HG02623 (cell line): ENCODE results near the gene ATP2B2.
"Not testable (repeated sequence)": the region's sequence is repeated elsewhere in the genome, so short reads cannot be mapped to it uniquely, and the experiment has no call there.

ENCODE experiments used
- ATAC-seq: cut with Tn5 transposase; IDR thresholded peaks from one replicate; pipeline ENCODE4 v1.9.1; 2021; ENCODE audit warnings: moderate library complexity; ENCODE audit not compliant: unreplicated experiment

The ATP2B2 gene

GRCh38 chr3:10505050-10505790 lies at the start of gene ATP2B2:
Gene ATP2B2, minus strand, starts transcription at chr3:10505586. Its CDS starts 56,043 bp downstream, at chr3:10449543.
- ATAC-seq, result no peak

GRCh38 chr3:10554746-10555145 lies 49.4 kb upstream of the ATP2B2 start:
- no peak for ATAC-seq

DNA sequence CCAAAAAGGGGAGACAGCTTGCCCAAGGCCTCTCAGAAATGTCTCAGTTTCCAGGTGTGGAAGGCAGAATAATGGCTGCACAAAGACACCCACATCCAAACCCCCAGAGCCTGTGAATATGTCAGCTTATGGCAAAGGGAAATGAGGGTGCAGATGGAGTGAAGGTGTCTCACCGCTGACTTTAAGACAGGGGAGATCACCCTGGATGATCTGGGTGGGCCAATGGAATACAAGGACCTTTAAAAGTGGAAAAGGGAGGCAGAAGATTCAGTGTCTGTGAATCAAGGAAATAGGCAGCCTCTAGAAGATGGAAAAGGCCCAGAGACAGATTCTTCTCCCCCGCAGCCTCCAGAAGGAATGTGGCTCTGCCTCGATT lies 48.8 kb upstream of the ATP2B2 start:
- ATAC-seq, result no peak

DNA sequence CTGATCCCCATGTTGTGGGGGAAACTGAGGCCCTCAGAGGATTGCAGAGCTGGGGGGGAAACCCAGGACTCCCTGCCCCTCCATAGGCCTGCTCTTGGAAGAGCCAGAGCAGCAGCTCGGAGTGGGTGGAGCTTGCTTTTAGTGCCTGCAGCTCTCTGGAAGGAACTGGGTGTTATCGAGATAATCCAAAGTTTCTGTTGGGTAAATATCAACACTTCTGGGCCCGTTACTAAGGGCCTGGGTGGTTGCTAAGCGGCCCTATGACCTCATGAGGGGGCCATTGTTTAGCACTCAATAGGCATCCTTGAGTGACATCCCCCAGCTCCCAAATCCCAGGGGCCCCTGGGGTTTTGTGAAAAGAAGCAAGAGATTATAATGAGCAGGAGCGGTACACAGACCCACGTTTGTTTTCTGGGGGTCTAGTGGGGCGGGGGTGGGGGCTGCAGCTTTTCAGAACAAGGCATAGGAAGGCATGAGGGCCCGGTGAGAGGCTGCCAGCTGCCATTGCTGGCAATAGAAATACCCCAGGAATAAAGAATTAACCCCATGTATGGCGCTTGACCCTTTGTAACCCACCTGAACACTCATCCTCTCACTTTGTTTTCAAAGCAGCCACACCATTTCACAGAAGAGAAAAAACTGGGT lies 48.3 kb upstream of the ATP2B2 start:
- ATAC-seq, result no peak

DNA sequence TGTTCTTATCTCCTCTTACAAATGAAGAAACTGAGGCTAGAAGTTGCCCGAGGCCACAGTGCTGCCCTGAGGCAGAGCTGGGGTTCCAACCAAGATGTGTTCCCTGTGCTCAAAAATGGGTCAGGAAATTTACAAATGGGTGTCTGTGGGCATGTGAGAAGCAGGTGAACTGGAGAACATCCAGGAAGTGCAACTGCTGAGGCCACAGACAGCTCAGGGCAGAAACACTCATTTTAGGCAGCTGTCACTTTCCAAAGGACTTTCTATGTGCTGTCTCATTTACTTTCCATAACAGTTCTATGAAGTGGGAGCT lies 47.2 kb upstream of the ATP2B2 start:
- ATAC-seq, result no peak

DNA sequence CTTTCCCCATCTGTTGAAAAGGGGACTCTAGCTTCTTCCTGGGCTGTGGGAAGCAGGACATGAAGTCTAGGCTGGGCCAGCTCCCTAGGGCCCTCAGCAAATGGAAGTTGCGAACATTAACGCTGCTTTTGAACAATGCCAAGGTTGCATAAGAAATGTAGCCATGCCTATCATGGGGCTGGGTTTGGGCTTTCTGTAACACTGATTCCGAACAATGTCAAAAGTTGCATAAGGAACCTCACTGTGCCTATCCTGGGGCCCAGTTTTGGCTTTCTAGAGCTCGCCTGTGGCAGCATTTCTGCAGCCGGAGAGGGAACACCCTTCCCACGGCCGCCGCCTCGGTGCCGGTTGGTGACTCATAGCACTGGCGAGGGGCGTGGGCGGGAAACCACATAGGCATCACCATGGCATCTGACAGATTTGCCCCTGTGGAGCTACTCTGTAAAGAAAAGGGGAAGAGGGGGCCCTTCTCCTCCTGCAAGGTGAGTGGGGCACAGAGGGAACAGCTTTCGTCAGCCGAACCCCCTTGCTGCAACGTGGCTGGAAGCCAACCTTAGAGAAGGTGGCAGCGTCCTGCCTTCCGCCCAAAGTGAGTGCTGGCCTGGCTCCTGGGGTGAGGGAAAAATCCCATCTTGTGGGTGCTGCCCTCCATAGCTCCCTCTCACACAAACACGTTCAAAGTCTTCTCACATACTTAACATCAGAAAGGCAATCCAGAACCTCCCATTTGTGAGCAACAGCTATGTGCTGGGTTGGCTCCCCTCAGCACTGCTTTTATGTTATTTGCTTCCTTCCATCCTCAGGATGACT lies 46.6 kb upstream of the ATP2B2 start:
- no peak for ATAC-seq

DNA sequence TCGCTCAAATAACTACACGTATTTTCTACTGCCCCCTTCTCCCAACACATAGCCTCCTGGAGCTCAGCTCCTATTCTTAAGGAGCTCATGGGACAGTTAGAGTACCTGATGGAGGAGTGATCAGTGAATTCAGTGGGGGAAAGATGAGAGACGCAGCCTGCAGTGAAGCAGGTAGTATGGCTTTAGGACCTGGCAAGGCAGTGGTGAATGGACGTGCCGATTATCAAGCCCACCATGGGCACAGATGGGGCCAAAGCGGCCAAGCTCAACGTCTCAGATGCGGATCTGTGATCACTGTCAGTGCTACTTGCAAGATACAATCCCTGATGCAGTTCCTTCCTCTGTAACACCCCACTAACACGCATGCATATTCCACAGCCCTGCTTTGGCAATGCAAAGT lies 45.8 kb upstream of the ATP2B2 start:
- no peak for ATAC-seq

DNA sequence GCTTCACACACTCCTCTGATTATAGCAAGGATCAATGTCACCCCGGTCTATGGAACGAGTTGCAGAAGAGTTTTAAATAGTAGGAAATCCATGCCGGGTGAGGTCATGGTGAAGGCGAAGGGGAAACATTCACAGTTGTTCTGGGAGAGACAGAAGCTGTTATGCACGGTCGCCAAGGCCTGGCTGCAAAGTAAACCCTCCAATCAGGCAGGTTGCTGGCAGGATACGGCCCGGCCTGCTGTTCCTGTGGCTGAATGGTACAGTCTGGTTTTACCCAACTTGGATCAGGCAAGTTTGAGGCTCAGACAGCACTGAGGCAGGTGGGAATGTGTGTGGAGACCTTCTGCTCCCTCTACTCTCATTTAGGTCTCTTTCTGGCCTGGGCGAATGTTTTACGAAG lies 45.3 kb upstream of the ATP2B2 start:
- ATAC-seq, result no peak

GRCh38 chr3:10549617-10550230 lies 44.3 kb upstream of the ATP2B2 start:
- no peak for ATAC-seq

DNA sequence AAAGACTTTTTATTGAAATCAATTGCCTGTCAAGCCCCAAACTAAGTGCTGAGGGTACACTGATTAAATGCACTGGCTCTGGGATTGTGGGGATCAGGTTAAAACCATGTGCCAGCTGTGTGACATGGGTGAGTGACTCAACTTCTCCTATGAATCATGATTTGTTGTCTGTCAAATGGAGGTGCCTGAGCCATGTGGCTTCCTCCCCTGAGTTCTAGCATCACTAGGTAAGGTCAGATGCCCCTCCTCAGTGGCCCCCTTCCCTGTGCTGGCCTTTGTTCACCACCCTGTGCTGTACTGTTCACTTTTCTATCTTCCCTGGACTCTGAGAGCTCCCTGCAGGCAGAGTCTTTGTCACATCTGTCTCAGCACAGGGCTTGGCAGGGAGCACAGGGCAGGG lies 43.6 kb upstream of the ATP2B2 start:
- ATAC-seq, result no peak

DNA sequence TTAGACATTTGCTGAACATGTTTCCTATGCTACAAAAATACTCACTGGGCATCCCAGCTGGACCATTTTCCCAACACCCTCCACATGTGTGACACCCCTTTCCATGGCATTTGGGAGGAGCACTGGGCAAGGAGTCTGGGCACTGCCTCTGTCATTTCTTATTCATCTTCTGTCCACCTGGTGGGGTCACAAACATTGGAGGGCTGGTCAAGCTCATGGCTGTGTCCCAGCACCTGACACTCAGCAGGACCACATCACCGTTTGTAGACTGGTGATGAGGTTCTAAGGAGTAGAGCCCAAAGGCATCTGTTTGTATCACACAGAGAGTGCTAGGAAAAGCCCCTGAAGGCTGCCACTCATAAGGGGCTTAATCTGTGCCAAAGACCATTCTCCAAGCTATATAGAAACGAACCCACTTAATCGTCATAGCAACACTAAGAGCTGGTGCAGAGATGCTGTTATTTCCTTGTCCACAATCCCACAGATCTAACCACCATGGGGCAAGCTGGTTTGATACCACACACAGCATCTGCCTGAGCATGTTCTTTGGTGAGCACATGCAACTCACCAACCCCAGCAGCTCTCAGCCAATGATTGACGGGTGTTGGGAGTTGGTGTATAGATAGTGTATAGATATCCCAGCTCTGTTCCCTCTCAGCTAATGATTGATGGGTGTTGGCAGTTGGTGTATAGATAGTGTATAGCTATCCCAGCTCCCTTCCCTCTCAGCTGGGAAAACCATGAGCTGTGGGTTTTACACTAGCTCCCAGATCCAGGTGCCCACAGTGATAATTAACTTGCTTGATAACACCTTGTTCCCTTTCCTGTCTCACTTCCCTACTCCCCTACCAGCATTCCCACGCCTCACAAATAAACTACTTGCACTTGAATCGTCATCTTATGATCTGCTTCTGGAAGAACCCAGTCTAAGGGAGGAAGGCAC lies 42.7 kb upstream of the ATP2B2 start:
- ATAC-seq, result no peak

DNA sequence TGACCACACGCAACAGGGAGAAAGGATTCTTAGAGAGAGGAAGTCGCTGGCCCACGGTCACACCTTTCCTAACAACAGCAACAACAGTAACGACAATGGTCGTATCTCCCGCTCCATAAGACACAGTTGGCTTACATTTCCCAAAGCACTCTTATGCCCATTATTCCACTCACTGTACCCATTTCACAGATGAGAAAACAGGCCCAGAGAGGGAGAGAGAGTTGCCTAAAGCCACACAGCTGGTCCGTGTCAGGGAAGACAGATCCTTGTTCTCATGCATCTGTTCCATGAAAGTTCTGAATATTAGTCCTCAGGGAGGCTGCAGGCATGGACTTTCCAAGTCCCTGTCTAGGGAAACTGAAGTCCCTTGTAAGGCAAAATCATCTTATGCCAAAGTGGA lies 42.0 kb upstream of the ATP2B2 start:
- ATAC-seq, result no peak

- no peak for ATAC-seq
Measured at GRCh38 chr3:10546820-10547263, 41.5 kb upstream of the ATP2B2 start.

GRCh38 chr3:10546181-10546624 lies 40.8 kb upstream of the ATP2B2 start:
- no peak for ATAC-seq

DNA sequence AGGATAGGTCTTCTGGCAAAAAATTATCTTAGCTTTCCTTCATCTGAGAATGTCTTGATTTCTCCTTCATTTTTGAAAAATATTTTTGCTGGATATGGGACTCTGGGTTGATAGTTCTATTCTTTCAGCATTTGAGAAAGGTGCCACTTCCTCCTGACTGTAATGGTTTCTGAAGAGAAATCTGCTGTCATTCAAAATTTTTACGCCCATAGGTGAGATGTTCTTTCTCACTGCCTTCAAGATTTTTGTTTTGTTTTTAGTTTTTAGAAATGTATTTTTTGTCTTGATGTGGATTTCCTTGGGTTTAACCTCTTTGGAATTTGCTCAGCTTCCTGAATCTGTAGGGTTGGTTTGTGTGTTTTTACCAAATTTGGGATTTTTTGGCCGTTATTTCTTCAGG lies 37.1 kb upstream of the ATP2B2 start:
- no peak for ATAC-seq

- not testable (repeated sequence) for ATAC-seq
Measured at GRCh38 chr3:10540347-10540746, 35.0 kb upstream of the ATP2B2 start.

DNA sequence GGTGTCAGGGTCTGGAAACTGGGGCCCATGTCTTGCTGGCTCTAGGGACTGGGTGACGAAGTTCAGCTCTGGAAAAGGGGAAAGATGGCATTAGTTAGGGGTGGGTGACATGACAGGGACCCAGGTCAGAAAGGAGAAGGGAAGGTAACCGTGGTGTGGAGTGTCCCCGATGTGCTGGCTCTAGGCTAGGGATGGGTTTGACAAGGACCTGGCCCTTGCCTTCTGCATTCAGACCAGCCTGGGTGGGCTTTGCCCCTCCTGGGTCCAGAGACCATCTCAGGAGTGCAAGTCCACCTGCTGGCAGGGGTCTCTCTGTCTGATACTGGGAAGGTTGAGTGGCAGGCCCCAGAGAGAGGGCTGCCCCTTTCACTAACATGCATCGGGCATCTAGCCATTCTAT lies 28.7 kb upstream of the ATP2B2 start:
- no peak for ATAC-seq

DNA sequence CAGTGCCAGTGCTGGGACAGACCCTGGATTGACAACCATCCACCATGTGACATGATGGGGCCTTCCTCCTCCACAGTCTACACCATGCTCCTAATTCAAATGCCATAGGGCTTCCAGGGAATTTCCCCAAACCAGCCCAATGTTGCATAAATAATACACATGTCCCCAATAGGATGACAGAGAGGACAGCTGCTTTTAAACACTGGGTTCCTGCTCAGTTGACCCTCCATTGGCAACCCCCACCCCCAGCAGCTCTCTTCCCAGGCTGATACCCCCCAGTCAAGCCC lies 28.3 kb upstream of the ATP2B2 start:
- ATAC-seq, result no peak

DNA sequence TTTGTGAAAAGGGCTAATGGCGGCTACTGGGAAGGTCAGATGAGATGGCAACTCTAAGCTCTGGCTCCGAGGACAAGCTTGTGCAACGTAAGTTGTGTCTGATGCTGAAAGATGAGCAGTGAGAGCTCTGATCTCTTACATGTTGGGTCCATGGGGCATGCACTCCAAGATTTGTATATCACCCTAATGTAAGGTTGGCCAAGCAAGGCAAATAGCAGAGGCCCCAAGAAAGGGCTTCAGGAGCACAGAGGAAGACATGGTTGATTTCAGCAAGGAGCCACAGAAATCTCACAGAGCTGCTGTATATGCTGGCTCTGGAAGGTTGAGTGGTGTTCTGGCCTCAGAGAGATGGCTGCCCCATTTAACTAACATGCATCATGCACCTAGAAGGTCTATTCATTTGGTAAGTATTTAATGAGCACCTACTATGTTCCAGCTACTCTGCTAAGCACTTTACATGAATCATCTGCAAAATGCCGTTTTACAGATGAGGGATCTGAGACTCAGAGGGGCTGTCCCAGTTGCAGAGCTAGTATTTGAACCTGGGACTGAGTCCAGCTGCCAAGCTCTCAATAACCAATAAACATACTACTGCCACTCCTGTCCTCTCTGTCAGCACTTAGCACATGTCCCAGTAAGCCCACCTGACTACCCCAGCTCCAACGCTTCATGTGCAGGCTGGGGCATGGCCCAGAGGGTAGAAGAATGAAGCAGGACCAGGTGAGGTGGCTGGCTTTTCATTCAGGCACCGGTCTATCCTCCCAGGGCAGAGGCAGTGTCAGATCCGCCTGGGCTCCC lies 27.8 kb upstream of the ATP2B2 start:
- ATAC-seq, result no peak

DNA sequence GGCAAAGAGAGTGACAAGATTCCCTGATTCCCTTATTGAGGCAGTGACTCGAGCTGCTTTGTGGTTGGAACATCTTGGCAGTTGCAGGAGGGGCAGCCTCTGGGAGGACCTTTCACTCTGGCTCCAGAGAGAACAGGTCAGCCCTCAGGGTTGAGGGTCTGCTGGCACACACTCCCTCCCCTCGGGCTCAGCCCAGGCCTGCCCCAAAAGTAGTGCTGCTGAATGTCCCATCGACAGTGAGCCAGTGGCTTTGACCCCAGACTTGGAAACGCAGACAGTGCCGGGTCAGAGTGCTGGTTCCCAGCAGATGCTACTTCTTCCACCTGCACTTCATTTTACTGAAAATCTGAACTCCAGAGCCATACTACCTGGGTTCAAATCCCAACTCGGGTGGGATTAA lies 25.6 kb upstream of the ATP2B2 start:
- ATAC-seq, result no peak
